ENCODE results near the gene SMCO1.

GRCh38 chr3:196523841-196524240 lies 8.7 kb upstream of the SMCO1 start:
- TF ChIP-seq POLR2A (IDR thresholded peaks at IDR 0.05) (no peak), CTCF (IDR thresholded peaks at IDR 0.05) (no peak)
